Stimulated activated CD4-positive, alpha-beta T cell treated with anti-CD3 and anti-CD28 coated beads, Interleukin-15, amount 100 ng/mL, for 48 hours (primary cell): Measurements from ENCODE around the gene SKI.
A peak's percentile ranks its signal among the peaks of the same experiment; 100 is the strongest.
"Not testable (repeated sequence)": the region's sequence is repeated elsewhere in the genome, so short reads cannot be mapped to it uniquely, and the experiment has no call there.

Source experiments
- DNase-seq, 2 donors: peaks; one replicate each; pipeline ENCODE4 v3.0.0-alpha.2; 2020; ENCODE audit warnings: low read depth in 2 of 2

SKI gene

DNA sequence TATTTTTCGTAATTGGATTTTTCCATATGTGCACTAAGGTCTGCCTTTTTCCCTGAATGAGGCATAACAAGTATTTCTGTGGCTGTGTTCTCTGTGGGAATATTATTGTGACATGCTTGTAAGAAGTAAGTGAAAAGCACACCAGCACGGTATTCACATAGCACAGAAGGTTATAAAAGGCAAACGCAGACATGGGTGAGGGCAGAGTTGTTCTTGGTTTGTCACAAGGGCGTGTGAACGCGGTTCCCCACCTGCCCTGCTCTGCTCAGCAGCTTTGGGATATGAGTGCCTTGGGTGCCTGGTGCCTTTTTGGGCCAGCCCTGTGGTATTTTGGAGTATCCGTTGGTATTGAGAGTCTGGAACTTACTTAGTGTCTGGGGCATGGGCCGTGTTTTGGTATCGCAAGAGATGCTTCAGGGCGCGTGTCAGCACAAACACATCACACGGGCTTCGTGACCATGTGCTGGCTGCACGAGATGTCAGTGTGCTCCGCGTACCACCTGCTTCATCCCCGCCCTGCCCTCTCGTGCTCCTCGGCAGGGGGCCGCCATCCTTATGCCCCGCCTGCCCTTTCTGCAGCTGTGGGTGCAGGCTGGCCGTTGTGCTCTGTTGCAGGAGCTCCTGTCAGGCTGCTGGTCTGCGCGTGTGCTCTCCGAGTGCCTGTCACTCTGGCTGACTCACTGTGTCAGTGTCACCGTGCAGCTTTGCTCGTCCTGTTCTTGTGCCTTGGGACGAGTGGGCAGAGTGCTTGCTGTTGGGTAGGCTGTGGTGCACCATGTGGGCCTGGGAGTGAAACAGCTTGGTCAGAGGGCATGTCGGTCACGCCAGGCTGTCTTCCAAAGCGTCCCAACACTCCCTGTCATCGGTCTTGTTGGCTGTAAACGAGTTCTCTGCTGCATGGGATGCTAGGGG is 15.0 kb downstream of the SKI start:
- no peak for DNase-seq

DNA sequence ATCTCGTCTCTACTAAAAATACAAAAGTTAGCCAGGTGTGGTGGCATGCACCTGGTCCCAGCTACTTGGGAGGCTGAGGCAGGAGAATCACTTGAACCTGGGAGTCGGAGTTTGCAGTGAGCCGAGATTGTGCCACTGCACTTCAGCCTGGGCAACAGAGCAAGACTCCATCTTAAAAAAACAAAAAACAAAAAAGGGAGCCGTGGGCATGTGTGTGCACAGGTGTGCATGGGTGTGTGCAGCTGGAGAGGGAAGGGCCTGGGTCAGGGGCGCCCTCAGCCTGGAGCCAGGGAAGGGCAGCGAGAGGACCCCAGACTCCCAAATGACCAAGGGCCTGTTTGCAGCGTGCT is 18.9 kb downstream of the SKI start:
- DNase-seq = not testable (repeated sequence)

DNA sequence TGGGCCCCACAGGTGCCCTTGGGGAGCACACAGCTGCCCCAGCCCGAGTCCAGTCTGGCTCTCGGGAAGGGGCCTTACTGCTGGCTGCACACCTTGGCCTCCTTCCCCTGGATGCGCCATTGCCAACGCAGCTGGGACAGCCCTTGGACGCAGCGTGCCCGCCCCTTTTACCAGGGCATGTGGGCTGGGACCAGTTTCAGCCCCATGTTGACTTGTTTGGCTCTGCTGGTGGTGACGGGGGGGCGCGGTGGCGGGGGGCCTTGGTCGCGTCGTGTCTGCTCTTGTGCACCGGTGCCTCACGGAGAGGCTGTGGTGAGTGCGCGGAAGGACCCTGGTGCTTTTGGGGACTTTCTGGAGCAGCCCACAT is 19.6 kb downstream of the SKI start:
- no peak for DNase-seq

DNA sequence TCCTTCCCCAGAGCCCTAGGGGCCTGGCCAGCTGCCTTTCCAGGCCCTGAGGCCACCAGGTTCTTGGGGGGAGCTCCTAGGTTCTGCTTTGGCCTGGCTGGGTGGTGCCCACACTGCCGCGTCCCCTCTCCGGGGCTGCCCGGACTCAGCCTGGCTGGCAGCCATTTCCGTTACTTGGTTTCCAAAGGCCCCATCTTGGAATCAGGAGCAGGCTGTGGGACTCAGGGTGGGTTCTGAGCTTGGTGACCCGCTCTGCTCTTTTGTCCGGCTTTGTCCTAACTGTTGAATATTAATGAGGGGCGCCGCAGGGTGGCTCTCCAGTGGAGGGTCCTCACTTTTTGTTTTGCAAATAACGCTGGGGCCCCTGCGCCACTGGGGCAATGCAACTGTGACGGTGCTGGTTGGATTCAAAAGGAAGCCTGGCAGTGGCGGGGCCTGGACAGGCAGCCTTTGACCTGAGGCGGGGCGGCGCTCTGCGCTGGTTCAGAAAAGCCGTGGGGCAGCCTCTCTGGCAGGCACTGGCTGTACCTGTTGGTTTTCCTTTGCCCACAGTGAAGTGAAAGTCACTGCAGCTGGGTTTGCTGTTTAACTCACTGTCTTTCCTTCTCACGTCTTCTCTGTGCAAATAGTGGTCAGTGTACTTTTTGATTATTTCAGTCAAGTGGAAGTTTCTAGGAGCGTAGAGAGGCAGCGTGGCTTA is 20.2 kb downstream of the SKI start:
- DNase-seq = no peak

DNA sequence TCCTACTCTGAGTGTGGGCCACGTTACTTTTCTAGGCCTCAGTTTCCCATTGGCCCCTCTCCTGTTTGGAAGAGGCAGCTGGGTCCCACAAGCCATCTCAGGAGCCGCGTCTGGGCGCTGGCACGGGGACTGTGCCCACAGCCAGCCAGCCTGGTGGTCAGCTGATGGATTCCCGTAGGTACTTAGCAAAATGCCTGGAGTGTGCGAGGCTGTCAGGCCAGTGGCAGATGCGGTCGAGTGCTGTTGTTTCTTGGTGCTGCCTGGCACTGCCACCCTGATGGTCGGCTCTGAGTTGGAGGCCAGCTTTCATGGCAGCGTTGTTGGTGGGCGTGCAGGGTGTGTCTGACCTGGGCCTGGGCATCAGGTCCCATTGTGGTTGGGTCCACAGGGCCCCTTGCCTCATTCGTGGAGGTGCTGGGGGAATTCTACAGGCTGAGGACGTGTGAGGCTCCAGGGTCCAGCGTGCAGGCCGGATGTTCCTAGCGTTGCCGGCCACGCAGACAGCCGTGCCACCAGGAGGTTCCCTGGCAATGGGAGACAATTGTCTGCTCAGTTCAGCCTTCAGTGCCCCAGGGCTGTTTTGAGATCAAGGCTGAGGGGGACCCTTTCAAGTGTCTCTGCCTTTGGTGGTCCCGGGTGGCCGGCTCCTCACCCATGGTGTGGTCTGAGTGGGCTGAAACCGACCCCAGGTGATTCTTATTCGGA is 20.9 kb downstream of the SKI start:
- no peak for DNase-seq

DNA sequence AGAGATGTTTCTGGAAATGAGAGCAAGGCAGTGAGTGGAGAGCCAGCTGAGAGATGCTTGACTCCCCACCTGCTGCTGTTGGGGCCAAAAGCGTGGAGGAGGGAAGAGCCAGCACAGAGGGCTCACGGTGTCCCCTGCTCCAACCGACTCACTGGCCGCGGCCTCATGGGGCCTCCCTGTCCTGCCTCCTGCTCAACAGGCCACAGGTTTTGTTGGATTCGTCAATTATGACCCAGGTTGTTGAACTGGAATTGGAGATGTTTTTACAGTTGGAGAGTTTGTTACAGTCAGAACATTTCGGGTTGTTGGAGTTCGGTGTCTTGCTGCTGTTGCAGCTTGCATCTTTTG is 21.4 kb downstream of the SKI start:
- no peak for DNase-seq

DNA sequence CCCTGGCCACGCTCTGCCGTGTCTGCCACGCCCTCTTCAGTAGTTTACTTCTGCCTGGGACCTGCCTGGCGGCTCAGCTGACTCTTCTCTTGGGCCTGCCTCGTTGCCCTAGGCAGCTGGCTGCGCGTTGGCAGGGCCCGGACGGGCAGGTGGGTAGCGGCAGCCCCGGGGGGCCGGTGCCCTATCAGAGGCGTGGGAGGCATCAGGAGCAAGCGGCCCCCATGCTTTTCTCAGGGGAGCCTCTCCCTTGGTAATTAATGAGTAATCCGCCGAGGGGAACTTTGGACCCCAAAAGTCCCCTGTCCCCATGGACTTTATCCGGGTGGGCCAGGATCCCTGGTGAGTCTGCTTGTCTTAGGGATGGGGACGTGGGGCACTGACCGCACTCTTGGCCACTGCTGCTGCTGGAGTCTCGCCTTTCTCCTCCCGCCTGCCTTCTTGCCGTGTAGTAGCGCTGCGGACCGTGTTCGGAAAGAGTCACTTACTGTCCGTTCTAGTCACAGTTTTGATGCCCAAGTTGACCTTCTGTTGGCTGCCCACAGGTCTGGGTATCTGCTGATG is 22.7 kb downstream of the SKI start:
- DNase-seq = no peak

DNA sequence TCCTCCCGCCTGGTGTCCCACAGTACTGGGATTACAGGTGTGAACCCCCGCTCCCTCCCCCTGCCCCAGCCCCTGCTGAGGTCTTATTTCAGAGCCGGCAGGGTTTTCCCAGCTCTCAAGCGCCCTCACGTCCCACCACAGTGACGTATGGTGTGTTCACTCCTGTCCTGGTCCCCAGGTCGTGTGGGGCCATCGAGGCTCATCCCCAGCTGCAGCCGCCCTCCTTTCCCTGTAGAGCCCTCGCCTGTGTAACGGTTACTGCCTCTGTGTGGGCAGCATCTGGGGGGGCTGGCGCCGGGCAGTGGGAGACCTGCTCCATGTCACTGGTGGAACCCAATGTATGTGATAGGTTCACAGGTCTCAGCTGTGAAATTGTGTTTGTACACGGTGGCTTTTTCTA is 23.2 kb downstream of the SKI start:
- no peak for DNase-seq

DNA sequence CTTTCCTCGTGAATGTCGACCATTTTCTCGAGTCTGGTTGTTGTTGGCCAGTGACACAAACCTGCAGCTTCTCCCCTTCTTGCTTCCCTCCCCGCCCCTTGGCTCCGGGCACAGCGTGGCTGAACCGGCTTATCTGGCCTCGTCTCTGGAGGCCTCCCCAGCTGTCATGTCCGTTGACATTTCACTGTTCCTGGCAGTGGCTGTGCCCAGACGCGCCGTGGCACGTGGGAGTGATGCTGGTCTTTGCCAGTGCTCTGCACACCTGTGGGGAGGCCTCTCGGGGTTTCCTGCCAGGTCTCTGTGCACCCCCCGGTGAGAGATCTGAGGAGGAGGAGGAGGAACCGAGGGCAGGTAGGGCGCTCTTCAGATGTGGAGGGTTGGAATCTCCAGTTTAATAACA is 23.7 kb downstream of the SKI start:
- no peak for DNase-seq

DNA sequence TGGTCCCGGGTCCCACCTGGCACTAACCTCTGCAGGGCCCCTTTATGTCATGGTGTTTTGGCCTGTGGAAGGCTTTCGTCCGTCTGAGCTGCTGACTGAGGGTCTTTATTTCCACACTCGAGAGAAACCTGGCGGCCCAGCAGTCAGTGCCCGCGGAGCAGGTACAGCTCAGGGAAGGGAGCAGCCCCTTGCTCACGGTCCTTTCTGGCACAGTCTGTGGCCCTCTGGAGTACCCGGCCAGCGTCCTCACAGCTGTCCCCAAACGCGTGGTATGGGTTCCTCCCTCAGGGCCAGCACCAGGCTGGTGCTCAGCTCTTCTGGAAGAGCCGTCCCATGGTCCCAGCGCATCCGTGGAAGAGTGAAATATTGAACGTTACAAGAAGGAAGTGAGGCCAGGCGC is 24.3 kb downstream of the SKI start:
- no peak for DNase-seq

DNA sequence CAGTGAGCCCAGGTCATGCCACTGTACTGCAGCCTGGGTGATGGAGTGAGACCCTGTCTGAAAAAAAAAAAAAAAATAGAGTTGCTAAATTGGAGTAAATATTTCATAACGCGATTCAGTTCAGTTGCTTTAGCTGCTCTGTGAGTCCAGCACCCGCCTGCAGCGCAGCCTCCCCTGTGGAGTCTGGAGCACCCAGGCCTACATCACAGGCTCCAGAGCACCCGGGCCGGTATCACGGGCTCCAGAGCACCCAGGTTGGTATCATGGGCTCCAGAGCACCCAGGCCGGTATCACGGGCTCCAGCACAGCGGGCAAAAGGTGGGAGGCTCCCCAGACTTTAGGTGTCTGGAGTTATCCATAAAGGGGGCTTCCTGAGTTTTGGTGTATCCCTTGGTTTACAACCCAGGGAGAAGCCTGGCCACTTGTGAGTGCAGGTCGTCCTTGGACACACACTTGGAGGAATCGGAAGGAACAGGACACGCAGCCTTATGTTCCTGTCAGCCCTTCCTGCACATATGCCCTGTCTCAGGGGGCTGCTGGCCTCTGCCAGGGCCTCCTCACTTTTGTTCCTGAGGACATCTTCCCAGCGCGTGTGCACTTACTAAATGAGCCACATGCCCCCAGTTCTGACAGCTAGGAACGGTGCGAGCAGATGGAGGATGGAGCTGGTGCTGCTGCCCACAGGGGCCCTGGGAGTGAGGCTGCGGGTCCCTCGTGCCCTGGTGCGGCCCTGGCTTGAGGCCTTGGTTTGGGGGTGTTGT is 25.1 kb downstream of the SKI start:
- DNase-seq = no peak

DNA sequence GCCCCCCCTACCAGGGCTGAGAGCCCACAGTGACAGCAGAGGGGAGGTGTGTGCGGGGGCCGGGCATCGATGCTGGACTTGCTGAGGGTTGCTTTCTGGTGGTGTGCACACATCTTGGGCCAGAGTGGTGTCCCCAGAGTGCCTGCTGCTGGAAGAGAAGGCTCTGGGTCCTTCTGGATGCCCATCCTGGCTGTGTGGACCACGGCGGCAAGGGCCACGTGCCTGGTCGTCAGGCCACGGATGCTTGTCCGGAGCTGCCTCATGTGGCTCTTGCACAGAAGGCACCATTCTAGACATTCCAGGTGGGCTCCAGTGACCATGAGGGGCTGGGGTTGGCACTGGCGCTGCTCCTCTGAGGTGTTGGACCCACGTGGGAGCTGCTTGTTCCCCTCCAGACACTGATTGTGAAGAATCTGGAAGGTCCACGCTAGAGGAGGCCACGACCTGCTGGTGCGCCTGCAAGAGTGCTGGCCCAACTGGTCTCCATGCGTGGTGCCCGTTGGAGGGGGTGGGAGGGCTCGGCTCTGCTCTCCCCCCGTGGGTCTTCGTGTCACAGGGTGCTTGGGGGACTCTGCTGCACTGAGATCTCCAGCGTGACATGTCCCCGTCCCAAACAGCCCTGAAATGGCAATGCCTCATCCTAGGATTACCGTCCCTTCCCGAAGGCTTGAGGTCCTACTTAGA is 25.8 kb downstream of the SKI start:
- no peak for DNase-seq

DNA sequence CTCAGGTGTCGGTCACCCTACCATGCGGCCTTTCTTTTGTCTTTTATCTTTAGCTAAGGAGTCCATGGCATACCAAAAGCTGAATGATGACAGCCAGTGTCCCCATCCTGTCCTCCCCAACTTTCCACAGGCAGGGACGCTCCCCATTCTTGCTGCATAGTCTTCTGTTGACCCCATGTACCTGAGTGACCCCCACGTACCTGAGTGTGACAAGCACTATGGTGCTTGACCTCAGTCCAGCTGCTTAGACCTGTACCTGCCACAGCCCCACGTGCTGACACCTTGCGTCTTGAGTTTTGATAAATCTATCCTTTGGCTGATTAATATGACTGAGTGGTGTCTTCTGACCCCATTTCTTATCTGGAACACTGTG is 26.9 kb downstream of the SKI start:
- no peak for DNase-seq

DNA sequence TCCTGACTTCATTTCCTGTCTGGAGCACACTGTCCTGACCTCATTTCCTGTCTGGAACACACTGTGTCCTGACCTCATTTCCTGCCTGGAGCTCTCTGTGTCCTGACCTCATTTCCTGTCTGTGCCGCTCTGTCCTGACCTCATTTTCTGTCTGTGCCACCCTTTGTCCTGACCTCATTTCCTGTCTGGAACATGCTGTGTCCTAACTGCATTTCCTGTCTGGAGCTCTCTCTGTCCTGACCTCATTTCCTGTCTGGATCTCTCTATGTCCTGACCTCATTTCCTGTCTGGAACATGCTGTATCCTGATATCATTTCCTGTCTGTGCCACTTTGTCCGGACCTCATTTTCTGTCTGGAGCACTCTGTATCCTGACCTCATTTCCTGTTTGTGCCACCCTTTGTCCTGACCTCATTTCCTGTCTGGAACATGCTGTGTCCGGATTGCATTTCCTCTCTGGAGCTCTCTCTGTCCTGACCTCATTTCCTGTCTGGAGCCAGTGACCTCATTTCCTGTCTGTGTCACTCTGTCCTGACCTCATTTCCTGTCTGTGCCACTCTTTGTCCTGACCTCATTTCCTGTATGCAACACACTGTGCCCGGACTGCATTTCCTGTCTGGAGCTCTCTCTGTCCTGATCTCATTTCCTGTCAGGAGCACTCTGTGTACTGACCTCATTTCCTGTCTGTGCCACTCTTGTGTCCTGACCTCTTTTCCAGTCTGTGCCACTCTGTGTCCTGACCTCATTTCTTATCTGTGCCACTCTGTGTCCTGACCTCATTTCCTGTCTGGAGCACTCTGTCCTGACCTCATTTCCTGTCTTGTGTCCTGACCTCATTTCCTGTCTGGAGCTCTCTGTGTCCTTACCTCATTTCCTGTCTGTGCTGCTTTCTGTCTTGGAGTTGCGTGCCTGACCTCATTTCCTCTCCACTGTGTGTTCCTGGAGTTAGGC is 27.6 kb downstream of the SKI start:
- peak; percentile 61 to 69 for DNase-seq

DNA sequence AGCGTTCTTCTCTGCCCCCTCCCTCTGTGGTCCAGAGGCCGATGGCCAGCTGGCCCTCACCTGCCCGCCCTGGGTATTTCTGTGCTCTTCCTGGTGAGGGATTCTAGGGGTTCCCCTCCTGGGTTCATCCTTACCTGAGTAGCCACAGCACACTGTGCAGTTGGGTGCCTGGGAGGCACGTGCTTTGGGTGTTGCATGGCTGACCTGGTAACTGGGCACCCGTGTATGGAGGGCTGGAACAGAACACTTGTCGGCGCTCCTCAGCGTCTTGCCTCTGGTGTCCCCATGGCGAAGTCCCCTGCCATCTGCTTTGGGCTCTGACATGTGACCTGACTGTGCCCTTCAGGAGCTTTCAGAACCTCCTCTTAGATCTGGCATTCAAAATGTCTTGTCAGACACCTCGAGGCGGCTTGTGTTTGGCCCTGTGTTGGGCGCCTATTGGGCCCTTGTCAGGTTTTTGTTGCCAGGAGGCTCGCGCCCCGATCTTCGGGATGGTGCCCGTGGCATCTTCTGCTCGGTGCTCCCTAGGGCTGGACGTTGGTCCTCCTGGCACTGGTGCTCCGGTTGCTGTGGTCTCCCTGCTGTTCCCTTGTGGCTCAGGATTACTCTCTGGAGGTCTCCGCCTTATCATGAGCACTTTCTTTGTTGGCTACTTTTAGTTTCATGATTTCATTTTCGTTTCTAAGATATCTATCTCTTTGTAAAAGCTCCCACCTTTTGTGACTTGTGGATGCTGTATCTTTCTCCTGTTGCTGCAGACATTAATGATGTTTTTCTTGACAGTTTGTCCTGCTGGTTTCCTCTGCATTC is 28.5 kb downstream of the SKI start:
- no peak for DNase-seq

DNA sequence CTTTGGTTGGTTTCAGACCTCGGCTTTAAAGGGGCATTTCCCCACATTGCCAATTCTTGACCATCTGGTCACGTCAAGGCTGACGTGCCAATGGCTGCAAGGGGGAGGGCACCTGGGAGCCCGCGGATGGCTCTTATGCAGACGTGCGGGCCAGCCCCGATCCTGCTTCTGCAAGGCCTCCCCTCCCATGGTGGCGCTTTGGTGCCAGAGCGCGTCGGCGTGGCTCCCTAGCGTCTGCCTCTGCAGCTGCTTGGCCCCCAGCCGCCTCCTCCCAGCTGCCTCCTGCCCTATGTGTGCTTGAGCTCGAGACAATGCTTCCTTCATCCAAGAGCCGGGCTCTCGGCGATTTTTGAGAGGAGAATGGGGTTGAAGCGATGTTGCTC is 29.1 kb downstream of the SKI start:
- no peak for DNase-seq

DNA sequence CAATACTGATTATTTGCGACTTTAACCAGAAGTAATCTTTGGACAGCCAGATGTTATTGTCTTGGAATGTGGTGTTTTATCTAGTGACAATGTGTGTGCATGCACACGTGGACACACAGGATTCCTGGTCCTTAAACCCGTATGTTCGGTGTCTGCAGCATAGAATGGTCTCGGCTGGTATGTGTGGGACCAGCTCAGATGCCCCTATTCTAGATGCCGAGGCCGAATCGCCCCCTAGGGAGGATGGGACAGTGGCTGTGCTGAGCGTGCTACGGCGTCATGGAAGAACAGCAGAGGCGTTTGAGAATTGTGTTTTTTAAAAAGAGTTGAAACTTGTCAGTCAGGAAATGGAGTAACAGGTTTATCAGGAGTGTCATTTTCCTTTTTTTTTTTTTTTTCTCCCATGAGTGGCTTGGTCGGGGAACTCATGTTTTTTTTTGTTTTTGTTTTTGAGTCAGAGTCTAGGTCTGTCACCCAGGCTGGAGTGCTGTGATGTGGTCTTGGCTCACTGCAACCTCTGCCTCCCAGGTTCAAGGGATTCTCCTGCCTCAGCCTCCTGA is 30.1 kb downstream of the SKI start:
- DNase-seq = no peak

DNA sequence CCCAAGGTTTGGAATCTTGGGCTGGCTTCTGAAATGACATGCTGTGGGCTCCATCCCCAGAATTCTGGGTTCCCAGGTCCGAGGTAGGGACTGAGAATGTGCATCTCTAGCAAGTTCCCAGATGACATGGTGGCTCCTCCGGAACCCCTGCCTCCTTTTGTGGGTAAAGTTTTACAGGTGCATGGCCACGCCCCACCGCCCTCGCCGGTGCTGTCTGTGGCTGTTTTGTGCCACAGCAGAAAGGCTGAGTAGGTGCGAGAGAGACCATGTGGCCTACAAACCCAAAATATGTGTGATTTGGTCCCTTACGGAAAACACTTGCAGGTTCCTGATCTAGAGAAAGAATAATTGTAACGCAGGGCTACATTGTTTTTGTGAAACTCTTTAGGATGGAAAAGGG is 30.9 kb downstream of the SKI start:
- DNase-seq = peak in 1 of 2 donors; percentile 62
